HepG2 (cell line): Measurements from ENCODE around the gene GATAD2B. TPM values are rescaled to one million over a fixed set of nuclear protein-coding genes. Genes with fewer than 3 reads are reported as not detected.
A peak's percentile ranks its signal among the peaks of the same experiment; 100 is the strongest.

Experiments
- ATAC-seq: fragments of 200-7000 bp; cut with Tn5 transposase; 3 replicates; pipeline ENCODE4 v1.9.1; 2020; ENCODE audit warnings: mild to moderate bottlenecking, moderate library complexity
- BruUV-seq: library from RNA; stranded (reverse); fragments of 400-500 nt; replicated peaks from 2 replicates; lab custom pipeline; 2021; lab: Mats Ljungman, UMichigan
- CTCF ChIA-PET: fragments of 300-600 bp; formaldehyde crosslinking; extraction: SDS; loops from one replicate; lab custom pipeline; 2021; ENCODE audit warnings: low total read pairs, inconsistent platforms, low intra/inter-chr PET ratio; lab: Yijun Ruan, JAX
- POLR2A ChIA-PET: fragments of 350-600 bp; sonication (Branson Sonifier 250); formaldehyde crosslinking; loops from one replicate; lab custom pipeline; 2020; ENCODE audit warnings: antibody characterized with exemption, inconsistent platforms; lab: Yijun Ruan, JAX
- DNase-seq: peaks from one replicate; pipeline ENCODE4 v3.0.0-alpha.2; 2015; ENCODE audit warnings: low spot score
- FAIRE-seq: peaks from 3 replicates; lab custom pipeline; 2011; peaks lifted over from hg19 to GRCh38; lab: Jason Lieb, UNC
- H2AFZ ChIP-seq: one replicate; pipeline ENCODE4 v1.6.1; 2011; ENCODE audit warnings: low read length, inconsistent platforms
- H3K27ac ChIP-seq: fragments of 300-600 bp; 3 replicates; pipeline ENCODE4 v1.8.0; 2011; ENCODE audit warnings: mixed run types, mild to moderate bottlenecking, mixed read lengths, low read length, inconsistent platforms; ENCODE audit not compliant: insufficient read depth; ENCODE audit errors: extremely low read length
- H3K27me3 ChIP-seq, 2 experiments: fragments of 200-600 bp in 1 of 2; 2 replicates in 1 of 2; 3 replicates in 1 of 2; pipeline versions ENCODE4 v1.6.0 to v1.8.0; 2011; ENCODE audit warnings: low read length in 2 of 2, mild to moderate bottlenecking in 2 of 2, moderate library complexity in 2 of 2, inconsistent platforms in 1 of 2; ENCODE audit not compliant: insufficient read depth in 2 of 2, control insufficient read depth in 1 of 2
- H3K36me3 ChIP-seq, 2 experiments: fragments of 200-600 bp in 1 of 2; replicated peaks in 1 of 2; 2 replicates in 1 of 2; 3 replicates in 1 of 2; pipeline versions ENCODE4 v1.5.1 to v1.8.0; 2011; ENCODE audit warnings: low read length in 2 of 2, inconsistent platforms in 1 of 2; ENCODE audit not compliant: insufficient read depth in 2 of 2, control insufficient read depth in 1 of 2
- H3K4me1 ChIP-seq: 2 replicates; pipeline ENCODE4 v1.5.1; 2012; ENCODE audit warnings: low read length, inconsistent platforms; ENCODE audit not compliant: insufficient read depth
- H3K4me2 ChIP-seq: 2 replicates; pipeline ENCODE4 v1.6.0; 2011; ENCODE audit warnings: low read depth, low read length, inconsistent platforms
- H3K4me3 ChIP-seq, 3 experiments: fragments of 200-600 bp in 1 of 3; sonication (generic), shearing (Covaris generic) in 1 of 3; replicated peaks in 1 of 3; 2 replicates each; pipeline ENCODE4 v1.5.1; 2011 to 2016; ENCODE audit warnings: low read length in 3 of 3, inconsistent platforms in 2 of 3, low read depth in 2 of 3, mild to moderate bottlenecking in 2 of 3, control low read depth in 1 of 3, mixed read lengths in 1 of 3; ENCODE audit not compliant: insufficient read depth in 1 of 3
- H3K79me2 ChIP-seq: one replicate; pipeline ENCODE4 v1.6.1; 2011; ENCODE audit warnings: low read length, inconsistent platforms; ENCODE audit not compliant: insufficient read depth
- H3K9ac ChIP-seq: 2 replicates; pipeline ENCODE4 v1.6.0; 2011; ENCODE audit warnings: mild to moderate bottlenecking, low read depth, low read length, inconsistent platforms; ENCODE audit not compliant: insufficient read depth
- H3K9me3 ChIP-seq: 2 replicates; pipeline ENCODE4 v1.5.1; 2012; ENCODE audit warnings: mild to moderate bottlenecking, low read length
- H4K20me1 ChIP-seq: 2 replicates; pipeline ENCODE4 v1.6.0; 2011; ENCODE audit warnings: inconsistent platforms, mild to moderate bottlenecking, low read length, moderate library complexity; ENCODE audit not compliant: insufficient read depth
- ASH2L ChIP-seq: fragments of 300-600, 200-600 bp; sonication (generic); IDR thresholded peaks from 2 replicates; pipeline ENCODE4 v1.7.0; 2017; ENCODE audit warnings: low read depth, mild to moderate bottlenecking, moderate library complexity, mixed read lengths, low read length; ENCODE audit not compliant: insufficient read length
- WGBS: methylation state at CpG from one replicate; pipeline ENCODE4 v1.1.6; 2017; ENCODE audit warnings: low lambda C conversion rate; 5-methylcytosine and 5-hydroxymethylcytosine counted together
- in situ Hi-C: cut with HindIII; loops from 2 replicates; pipeline ENCODE4 v1.10.0; 2017; ENCODE audit warnings: low pct_unique_long_range_greater_than_20kb; ENCODE audit not compliant: extremely low pct_ligation_motif_present
- intact Hi-C: fragments of 100-400 bp; cut with micrococcal nuclease; formaldehyde crosslinking; loops from one replicate; pipeline ENCODE4 v1.10.0; 2022; ENCODE audit not compliant: unreplicated experiment
- polyA plus RNA-seq, 8 experiments: library from polyadenylated mRNA; depleted of rRNA in 3 of 8; stranded (reverse) in 7 of 8; unstranded in 1 of 8; fragments of >200 nt; fragmentation: Illumina TruSeq in 4 of 8; extraction: Trizol in 4 of 8; gene quantifications; 2 replicates each; pipeline versions ENCODE4 v1.2.1 to v1.2.3, GENCODE V29; 2011 to 2016; ENCODE audit warnings: low read depth in 4 of 8, missing spikeins in 1 of 8, mixed read lengths in 1 of 8; ENCODE audit not compliant: insufficient read depth in 1 of 8
- total RNA-seq, 5 experiments: library from RNA; depleted of rRNA; stranded (reverse); fragments of >200 nt; fragmentation: Illumina TruSeq; extraction: Trizol; gene quantifications; 2 replicates each; pipeline ENCODE4 v1.2.3, GENCODE V29; 2016; ENCODE audit warnings: low read depth in 1 of 5
- TF ChIP-seq, protein P1 (sequence below): sonication (generic); formaldehyde crosslinking; IDR thresholded peaks from 2 replicates; pipeline ENCODE4 v1.5.1; 2020; ENCODE audit warnings: mild to moderate bottlenecking, missing genetic modification reagents, moderate library complexity

GATAD2B gene
- total and polyA plus RNA-seq, 2 of the 13 experiments (the other 11 are each of a cell fraction or from before 2014, with no cell fraction given): 3.2 to 5.2 TPM

DNA sequence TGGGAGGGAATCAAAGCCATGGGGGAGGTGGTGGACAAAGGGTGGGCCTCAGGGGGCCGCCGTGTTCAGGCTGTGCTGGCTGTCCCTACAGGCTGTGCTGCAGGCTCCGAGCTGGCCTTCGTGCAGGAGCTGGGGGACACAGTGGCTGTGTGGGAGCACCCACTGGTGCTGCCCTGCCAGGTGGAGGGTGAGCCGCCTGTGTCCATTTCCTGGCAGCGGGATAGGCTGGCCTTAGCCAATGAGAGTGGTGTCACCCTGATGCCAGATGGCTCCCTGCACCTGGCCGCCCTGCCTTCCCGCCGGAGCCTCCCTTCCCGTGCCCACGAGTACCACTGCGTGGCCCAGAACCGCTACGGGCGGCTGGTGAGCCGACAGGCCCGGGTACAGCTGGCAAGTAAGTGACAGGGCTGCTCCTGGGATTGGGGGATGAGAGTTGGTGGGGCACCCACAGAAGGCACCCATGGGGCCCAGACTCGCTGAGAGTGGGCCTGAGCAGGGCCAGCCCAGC is 127.4 kb downstream of the GATAD2B start:
- ChIA-PET CTCF (interaction anchor here (3.6 kb wide), 1 partner anchor 191 kb away, joined by 35 read pairs; the partner anchor contains the start of gene RAB13), POLR2A (interaction anchor here (1.0 kb wide), 1 partner anchor 191 kb away, joined by 8 read pairs; the partner anchor contains the start of gene RAB13)
- peaks cover 49% of the 10 kb centered on the region for H3K4me1 ChIP-seq
- H3K27me3 ChIP-seq: peaks cover 7 to 49% of the 10 kb centered on the region in 2 experiments; a peak in 4 of 5 replicates
- no peaks in the 10 kb centered on the region for H3K79me2 ChIP-seq
- no peak for DNase-seq
- intact Hi-C loops: loop anchor here (5.0 kb wide), 1 partner anchor 172 kb away; the partner anchor contains the start of gene CREB3L4
- H3K27ac ChIP-seq: no peak overlapping the region
- no peak overlapping the region for H2AFZ ChIP-seq
- no peaks in the 10 kb centered on the region for H3K36me3 ChIP-seq
- FAIRE-seq: no peak
- BruUV-seq: no TSS peak
- no peak for TF ChIP-seq ASH2L
- TF ChIP-seq, protein P1, sequence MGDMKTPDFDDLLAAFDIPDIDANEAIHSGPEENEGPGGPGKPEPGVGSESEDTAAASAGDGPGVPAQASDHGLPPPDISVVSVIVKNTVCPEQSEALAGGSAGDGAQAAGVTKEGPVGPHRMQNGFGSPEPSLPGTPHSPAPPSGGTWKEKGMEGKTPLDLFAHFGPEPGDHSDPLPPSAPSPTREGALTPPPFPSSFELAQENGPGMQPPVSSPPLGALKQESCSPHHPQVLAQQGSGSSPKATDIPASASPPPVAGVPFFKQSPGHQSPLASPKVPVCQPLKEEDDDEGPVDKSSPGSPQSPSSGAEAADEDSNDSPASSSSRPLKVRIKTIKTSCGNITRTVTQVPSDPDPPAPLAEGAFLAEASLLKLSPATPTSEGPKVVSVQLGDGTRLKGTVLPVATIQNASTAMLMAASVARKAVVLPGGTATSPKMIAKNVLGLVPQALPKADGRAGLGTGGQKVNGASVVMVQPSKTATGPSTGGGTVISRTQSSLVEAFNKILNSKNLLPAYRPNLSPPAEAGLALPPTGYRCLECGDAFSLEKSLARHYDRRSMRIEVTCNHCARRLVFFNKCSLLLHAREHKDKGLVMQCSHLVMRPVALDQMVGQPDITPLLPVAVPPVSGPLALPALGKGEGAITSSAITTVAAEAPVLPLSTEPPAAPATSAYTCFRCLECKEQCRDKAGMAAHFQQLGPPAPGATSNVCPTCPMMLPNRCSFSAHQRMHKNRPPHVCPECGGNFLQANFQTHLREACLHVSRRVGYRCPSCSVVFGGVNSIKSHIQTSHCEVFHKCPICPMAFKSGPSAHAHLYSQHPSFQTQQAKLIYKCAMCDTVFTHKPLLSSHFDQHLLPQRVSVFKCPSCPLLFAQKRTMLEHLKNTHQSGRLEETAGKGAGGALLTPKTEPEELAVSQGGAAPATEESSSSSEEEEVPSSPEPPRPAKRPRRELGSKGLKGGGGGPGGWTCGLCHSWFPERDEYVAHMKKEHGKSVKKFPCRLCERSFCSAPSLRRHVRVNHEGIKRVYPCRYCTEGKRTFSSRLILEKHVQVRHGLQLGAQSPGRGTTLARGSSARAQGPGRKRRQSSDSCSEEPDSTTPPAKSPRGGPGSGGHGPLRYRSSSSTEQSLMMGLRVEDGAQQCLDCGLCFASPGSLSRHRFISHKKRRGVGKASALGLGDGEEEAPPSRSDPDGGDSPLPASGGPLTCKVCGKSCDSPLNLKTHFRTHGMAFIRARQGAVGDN (CRISPR knock-in tag): peak; percentile 36; the same call in 1 of the 2 replicates
- H3K4me2 ChIP-seq: peak overlapping the region; percentile 71
- 40% methylated on average over 14 of the region's 18 CpGs for WGBS
- peak overlapping the region in 2 of 3 experiments; percentile 38 to 60; a peak in 3 of 6 replicates for H3K4me3 ChIP-seq
- ATAC-seq: peak; percentile 8; the same call in 2 of the 3 replicates
- in situ Hi-C loops: loop anchor here (5.0 kb wide), 1 partner anchor 192 kb away; the partner anchor contains the start of gene RAB13
- no peaks in the 10 kb centered on the region for H3K9me3 ChIP-seq
- H4K20me1 ChIP-seq: no peaks in the 10 kb centered on the region
- no peak overlapping the region for H3K9ac ChIP-seq
